ENCODE measurements around the gene PCNT. TPM values are rescaled to one million over a fixed set of nuclear protein-coding genes. Genes with fewer than 3 reads are reported as not detected.
A peak's percentile ranks its signal among the peaks of the same experiment; 100 is the strongest.

PCNT gene
- total and polyA plus RNA-seq, 2 of the 8 experiments (the other 6 are each of a cell fraction or from before 2014, with no cell fraction given): 9.9 to 45.1 TPM

- TF ChIP-seq CHD7 (IDR thresholded peaks at IDR 0.05; ENCODE audit: insufficient replicate concordance, low read length) (no peak), CEBPB (IDR thresholded peaks at IDR 0.05; ENCODE audit: low read depth, low read length) (no peak), NRF1 (IDR thresholded peaks at IDR 0.05; ENCODE audit: low read depth, low read length) (peak; percentile 64), KDM4A (IDR thresholded peaks at IDR 0.05; ENCODE audit: low read depth, low read length, severe bottlenecking) (peak; percentile 80)
Observed at GRCh38 chr21:46458315-46459023, 134.5 kb downstream of the PCNT start, which contains the start of gene DIP2A (continued).
